Thymus (tissue), 11 donors: ENCODE results near the gene TAX1BP3. TPM values are rescaled to one million over a fixed set of nuclear protein-coding genes. Genes with fewer than 3 reads are reported as not detected.
A peak's percentile ranks its signal among the peaks of the same experiment; 100 is the strongest.

Experiments
- DNase-seq, 9 donors: peaks; one replicate each; pipeline ENCODE4 v3.0.0-alpha.2; 2013; ENCODE audit warnings: low spot score in 9 of 9, low read depth in 6 of 9, missing footprints in 1 of 9
- H3K27ac ChIP-seq, 2 donors: one replicate each; pipeline ENCODE4 v1.5.1; 2013; ENCODE audit warnings: control low read depth in 1 of 2, low read depth in 1 of 2, low read length in 1 of 2, mild to moderate bottlenecking in 1 of 2, moderate library complexity in 1 of 2
- H3K27me3 ChIP-seq, 2 donors: one replicate each; pipeline ENCODE4 v1.5.1; 2013; ENCODE audit warnings: low read length in 1 of 2; ENCODE audit not compliant: control insufficient read depth in 2 of 2, insufficient read depth in 1 of 2
- H3K36me3 ChIP-seq, 2 donors: one replicate each; pipeline ENCODE4 v1.5.1; 2013; ENCODE audit warnings: low read length in 1 of 2, mild to moderate bottlenecking in 1 of 2, moderate library complexity in 1 of 2; ENCODE audit not compliant: control insufficient read depth in 2 of 2, insufficient read depth in 2 of 2
- H3K4me1 ChIP-seq, 2 donors: one replicate each; pipeline ENCODE4 v1.5.1; 2013; ENCODE audit warnings: low read length in 2 of 2; ENCODE audit not compliant: control insufficient read depth in 2 of 2, insufficient read depth in 2 of 2
- H3K4me3 ChIP-seq, 2 donors: one replicate each; pipeline ENCODE4 v1.5.1; 2013; ENCODE audit warnings: low read length in 2 of 2, control low read depth in 1 of 2, mild to moderate bottlenecking in 1 of 2
- H3K9me3 ChIP-seq, 2 donors: one replicate each; pipeline ENCODE4 v1.5.1; 2013; ENCODE audit warnings: low read length in 1 of 2, mild to moderate bottlenecking in 1 of 2; ENCODE audit not compliant: control insufficient read depth in 2 of 2, insufficient read depth in 1 of 2
- WGBS: extraction: QIAGEN DNeasy Blood & Tissue Kit; methylation state at CpG from one replicate; pipeline ENCODE4 v1.1.7; 2013; 5-methylcytosine and 5-hydroxymethylcytosine counted together
- polyA plus RNA-seq: library from polyadenylated mRNA; stranded (reverse); fragments of 200-250 nt; gene quantifications from one replicate; pipeline ENCODE4 v1.2.3, GENCODE V29; 2013
- total RNA-seq: library from RNA; stranded (reverse); fragments of 120-200 nt; gene quantifications from one replicate; pipeline ENCODE4 v1.2.4, GENCODE V29; 2013
- donor health status: healthy.

The TAX1BP3 gene
- total and polyA plus RNA-seq, 2 donors: 73.2 to 115 TPM

DNA sequence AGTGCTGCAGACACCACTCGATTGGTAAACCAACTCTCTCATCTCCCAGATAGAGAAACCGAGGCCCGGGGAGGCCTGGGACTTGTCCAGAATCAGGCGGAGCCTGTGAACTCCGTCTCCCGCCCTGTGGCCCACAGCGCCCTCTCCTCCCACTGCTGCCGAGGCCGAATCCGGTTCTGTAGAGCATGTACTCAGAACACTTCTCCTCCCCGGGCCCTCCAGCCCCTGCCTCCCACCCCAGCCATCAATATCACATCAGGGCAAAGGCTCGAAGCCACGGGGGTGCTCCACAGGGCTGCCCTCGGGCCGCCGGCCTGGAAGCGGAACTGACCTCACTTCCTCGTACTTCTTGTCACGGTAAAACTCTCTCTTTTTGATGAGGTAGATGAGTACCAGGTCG, 13.2 kb upstream of the TAX1BP3 start:
- peaks cover 0 to 77% of the 10 kb centered on the region in 2 donors for H3K4me1 ChIP-seq
- H3K36me3 ChIP-seq: peaks cover 31 to 73% of the 10 kb centered on the region in 2 donors
- no peaks in the 10 kb centered on the region for H3K9me3 ChIP-seq
- peak overlapping the region in 1 of 2 donors; percentile 28 for H3K27ac ChIP-seq
- H3K4me3 ChIP-seq: peak overlapping the region in 1 of 2 donors; percentile 46
- 90% methylated on average over 20 of the region's 20 CpGs for WGBS
- H3K27me3 ChIP-seq: no peaks in the 10 kb centered on the region
- DNase-seq: no peak

DNA sequence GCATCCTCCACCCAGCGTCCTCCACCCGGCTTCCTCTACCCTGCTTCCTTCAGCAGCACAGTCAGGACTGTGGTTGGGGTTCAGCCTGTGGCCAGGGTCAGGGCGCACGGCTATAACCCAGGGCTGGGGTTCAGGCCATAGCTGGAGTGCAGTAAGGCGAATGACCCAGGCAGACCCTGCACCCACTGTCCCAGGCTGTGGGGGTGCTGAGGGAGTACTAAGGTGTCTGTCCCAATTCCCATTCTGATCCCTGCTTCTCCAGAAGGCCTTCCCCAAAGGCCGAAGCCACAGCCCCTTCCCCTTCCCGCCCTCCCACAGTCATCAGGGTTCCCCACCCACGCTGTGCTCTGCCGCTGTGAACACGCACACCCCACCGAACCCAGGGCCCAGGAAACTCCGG, 12.7 kb upstream of the TAX1BP3 start:
- Histone ChIP-seq H3K27me3 (no peaks in the 10 kb centered on the region), H3K4me1 (peaks cover 0 to 82% of the 10 kb centered on the region in 2 donors), H3K27ac (peak overlapping the region in 1 of 2 donors; percentile 67), H3K36me3 (peaks cover 31 to 78% of the 10 kb centered on the region in 2 donors), H3K9me3 (no peaks in the 10 kb centered on the region), H3K4me3 (no peak overlapping the region)
- no peak for DNase-seq
- 90% methylated on average over 12 of the region's 12 CpGs for WGBS

DNA sequence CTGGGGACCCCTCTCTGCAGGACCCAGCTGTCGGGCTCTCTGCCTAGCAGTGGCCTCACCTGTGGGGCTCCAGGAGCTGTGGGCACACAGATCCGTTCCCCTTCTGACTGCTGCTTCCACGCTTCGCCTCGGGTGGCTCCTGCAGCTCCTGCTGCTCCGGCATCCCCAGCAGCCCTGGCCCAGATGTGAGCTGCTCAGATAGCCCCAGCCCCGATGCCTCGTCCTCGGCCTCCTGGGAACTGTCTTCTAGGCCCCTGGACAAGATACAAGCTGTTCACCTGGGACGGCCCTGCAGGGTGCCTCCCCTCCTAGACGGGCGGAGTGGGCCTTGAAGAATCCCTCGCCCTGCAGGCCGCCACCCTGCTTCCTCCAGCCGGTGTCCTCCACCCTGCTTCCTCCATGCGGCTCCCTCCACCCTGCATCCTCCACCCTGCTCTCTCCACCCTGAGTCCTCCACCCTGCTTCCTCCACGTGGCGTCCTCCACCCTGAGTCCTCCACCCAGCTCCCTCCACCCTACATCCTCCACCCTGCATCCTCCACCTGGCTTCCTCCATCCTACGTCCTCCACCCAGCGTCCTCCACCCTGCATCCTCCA, 11.3 kb upstream of the TAX1BP3 start:
- no peaks in the 10 kb centered on the region for H3K9me3 ChIP-seq
- DNase-seq: no peak
- WGBS: 87% methylated on average over 20 of the region's 20 CpGs
- H3K27ac ChIP-seq: peak overlapping the region in 1 of 2 donors; percentile 64
- peaks cover 26 to 84% of the 10 kb centered on the region in 2 donors for H3K36me3 ChIP-seq
- no peak overlapping the region for H3K4me3 ChIP-seq
- H3K4me1 ChIP-seq: peaks cover 0 to 78% of the 10 kb centered on the region in 2 donors
- no peaks in the 10 kb centered on the region for H3K27me3 ChIP-seq

DNA sequence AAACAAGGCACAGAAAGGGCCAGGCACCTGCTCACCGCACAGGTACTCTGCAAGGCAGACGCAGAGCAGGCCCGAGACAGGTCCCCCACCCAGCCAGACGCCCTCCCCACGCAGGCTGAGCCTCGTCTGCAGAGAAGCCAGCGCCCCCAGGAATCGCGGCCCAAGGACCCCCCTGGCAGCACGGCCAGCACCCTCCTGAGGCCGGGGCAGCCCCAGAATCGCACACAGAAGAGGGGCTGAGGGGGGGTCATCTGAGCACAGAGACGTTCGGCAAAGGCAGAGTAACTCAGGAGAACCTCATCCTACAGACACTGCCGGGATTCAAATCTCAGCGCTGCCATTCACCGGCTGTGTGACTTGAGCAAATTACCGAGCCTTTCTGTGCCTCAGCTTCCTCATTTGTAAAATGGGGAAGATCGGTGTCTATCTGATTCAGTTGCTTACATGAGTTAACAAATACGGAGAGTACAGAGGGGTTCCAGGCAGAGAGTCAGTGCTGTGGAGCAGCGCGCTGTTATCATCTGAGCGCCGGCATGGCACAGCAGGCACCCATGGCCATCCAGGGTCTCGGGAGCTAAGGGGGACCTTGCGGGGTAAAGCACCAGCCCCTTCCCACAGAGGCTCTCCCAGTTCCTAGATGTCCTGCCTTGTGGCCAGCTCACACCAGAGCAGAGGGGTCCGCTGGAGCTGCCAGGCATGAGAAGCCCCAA, 10.6 kb upstream of the TAX1BP3 start:
- H3K4me1 ChIP-seq: peaks cover 0 to 76% of the 10 kb centered on the region in 2 donors
- WGBS: 94% methylated on average over 27 of the region's 27 CpGs
- no peak overlapping the region for H3K4me3 ChIP-seq
- DNase-seq: no peak
- peaks cover 26 to 85% of the 10 kb centered on the region in 2 donors for H3K36me3 ChIP-seq
- H3K9me3 ChIP-seq: no peaks in the 10 kb centered on the region
- peak overlapping the region in 1 of 2 donors; percentile 64 for H3K27ac ChIP-seq
- no peaks in the 10 kb centered on the region for H3K27me3 ChIP-seq

DNA sequence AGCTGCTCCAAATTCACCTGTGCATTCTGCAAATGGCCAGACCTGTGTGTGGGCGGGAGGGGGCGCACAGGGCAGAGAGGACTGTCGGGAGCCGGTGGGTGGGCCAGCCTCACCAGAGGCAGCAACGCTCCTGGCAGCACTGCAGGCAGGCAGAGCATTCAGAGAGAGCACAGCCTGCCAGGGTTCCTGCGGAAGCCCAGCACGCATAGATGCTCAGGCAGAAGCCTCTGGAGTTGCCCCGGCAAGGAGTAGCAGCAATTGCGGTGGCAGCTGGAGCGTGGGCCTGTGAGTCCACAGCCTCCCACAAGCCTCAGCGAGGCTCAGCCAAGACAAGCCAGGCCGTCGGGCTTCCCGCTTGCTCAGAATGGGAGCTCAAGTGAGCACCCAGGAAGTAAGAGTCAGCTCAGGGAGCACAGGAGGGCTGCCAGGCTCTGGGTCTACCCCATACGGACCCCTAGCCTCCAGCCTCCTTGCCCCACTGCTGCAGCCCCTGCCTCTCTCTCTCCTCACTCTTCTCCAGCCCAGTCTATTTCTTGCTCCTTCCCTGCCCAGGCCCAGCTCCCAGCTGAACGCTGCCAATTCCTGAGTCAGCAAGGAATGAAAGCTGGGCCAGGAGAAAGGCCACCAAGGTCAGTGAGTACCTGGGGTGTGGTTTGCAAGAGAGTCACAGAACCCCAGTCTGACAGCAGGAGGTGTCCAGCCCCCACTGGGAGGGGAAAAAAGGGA, 9.9 kb upstream of the TAX1BP3 start:
- Histone ChIP-seq H3K4me3 (no peak overlapping the region), H3K36me3 (peaks cover 29 to 85% of the 10 kb centered on the region in 2 donors), H3K27me3 (no peaks in the 10 kb centered on the region), H3K27ac (peak overlapping the region in 1 of 2 donors; percentile 45), H3K9me3 (no peaks in the 10 kb centered on the region), H3K4me1 (peaks cover 0 to 71% of the 10 kb centered on the region in 2 donors)
- no peak for DNase-seq
- WGBS: 91% methylated on average over 16 of the region's 16 CpGs

DNA sequence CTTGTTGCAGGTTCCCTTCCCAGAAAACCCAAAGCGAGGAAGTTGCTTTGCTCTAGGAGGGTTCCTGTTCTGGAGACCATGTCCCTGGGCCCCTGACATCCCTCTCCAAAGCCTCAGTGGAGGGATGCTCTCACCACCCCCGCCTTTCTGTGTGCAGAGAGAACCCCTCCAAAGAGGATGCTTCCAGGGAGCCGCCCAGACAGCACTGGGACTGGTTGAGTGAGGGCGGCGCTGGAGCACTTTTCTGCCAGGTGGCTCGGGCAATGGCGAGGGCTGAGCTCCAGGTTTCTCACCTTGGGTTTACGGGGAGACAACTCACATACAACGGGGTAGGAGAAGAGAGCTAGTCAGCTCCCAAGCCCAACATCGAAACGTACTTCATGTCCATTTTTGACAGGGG, 7.5 kb upstream of the TAX1BP3 start:
- H3K4me1 ChIP-seq: peaks cover 0 to 48% of the 10 kb centered on the region in 2 donors
- DNase-seq: no peak
- H3K36me3 ChIP-seq: peaks cover 26 to 68% of the 10 kb centered on the region in 2 donors
- H3K9me3 ChIP-seq: no peaks in the 10 kb centered on the region
- no peaks in the 10 kb centered on the region for H3K27me3 ChIP-seq
- 94% methylated on average over 11 of the region's 11 CpGs for WGBS
- H3K27ac ChIP-seq: peak overlapping the region in 1 of 2 donors; percentile 51
- no peak overlapping the region for H3K4me3 ChIP-seq

DNA sequence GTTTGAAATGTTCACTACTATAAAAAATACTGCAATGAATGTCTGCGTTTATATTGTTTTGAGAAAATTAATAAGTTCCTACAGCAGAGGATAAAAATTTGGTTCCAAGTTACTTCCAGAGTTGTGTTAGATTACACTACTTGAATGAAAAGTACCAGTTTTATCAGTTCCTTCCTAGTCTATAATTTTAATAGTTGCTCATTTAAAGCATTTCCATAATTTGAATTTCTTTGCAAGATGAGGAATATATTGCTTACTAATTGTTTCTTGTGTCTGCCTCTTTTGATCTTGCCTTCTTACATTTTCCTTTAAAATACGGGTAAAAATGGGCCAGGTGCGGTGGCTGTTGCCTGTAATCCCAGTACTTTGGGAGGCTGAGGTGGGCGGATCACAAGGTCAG, 4.2 kb upstream of the TAX1BP3 start:
- Histone ChIP-seq H3K4me1 (peaks cover 10 to 39% of the 10 kb centered on the region in 2 donors), H3K4me3 (no peak overlapping the region)
- WGBS: 99% methylated on average over 4 of the region's 4 CpGs

DNA sequence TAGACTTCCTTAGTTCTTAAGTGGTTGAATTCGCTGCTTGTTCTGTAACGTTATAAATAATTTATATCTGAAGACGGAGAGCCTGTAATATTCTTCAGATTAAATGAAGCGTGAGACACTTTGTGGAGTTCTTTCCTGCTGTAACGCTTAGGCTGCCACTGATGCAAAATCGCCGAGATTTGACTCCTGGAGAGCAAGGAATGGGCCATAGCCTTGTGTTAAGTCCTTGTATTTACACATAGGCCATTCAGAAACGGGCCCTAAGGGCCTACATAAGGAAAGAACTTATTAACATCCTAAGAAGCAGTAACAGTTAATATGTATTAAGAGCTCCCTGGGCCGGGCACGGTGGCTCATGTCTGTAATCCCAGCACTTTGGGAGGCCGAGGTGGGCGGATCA, 1.2 kb upstream of the TAX1BP3 start:
- no peaks in the 10 kb centered on the region for H3K27me3 ChIP-seq
- peaks cover 0 to 4% of the 10 kb centered on the region in 2 donors for H3K9me3 ChIP-seq
- peaks cover 6 to 31% of the 10 kb centered on the region in 2 donors for H3K36me3 ChIP-seq
- no peak for DNase-seq
- H3K4me3 ChIP-seq: peak overlapping the region; percentile 94 to 100
- peaks cover 13 to 37% of the 10 kb centered on the region in 2 donors for H3K4me1 ChIP-seq
- WGBS: 68% methylated on average over 12 of the region's 12 CpGs
- H3K27ac ChIP-seq: peak overlapping the region in 1 of 2 donors; percentile 78

More for the DNA sequence above, 4.2 kb upstream of the TAX1BP3 start:
- Histone ChIP-seq H3K27ac (no peak overlapping the region), H3K27me3 (no peaks in the 10 kb centered on the region), H3K36me3 (peaks cover 6 to 47% of the 10 kb centered on the region in 2 donors), H3K9me3 (peaks cover 0 to 4% of the 10 kb centered on the region in 2 donors)
- DNase-seq: no peak

DNA sequence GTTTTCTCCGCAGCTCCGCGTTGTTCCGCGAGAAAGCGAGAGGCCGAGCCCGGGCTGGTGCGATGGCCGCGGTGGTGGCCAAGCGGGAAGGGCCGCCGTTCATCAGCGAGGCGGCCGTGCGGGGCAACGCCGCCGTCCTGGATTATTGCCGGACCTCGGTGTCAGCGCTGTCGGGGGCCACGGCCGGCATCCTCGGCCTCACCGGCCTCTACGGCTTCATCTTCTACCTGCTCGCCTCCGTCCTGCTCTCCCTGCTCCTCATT, 638 bp upstream of the TAX1BP3 start:
- peaks cover 11 to 31% of the 10 kb centered on the region in 2 donors for H3K36me3 ChIP-seq
- no peak for DNase-seq
- H3K27ac ChIP-seq: peak overlapping the region; percentile 78 to 91
- H3K4me3 ChIP-seq: peak overlapping the region; percentile 94 to 100
- peaks cover 13 to 34% of the 10 kb centered on the region in 2 donors for H3K4me1 ChIP-seq
- H3K27me3 ChIP-seq: no peaks in the 10 kb centered on the region
- WGBS: under 1% methylated on average over 32 of the region's 32 CpGs
- H3K9me3 ChIP-seq: peaks cover 0 to 4% of the 10 kb centered on the region in 2 donors
